T-helper 22 cell (primary cell): ENCODE measurements around the gene PTPRU.
"Not testable (repeated sequence)": the region's sequence is repeated elsewhere in the genome, so short reads cannot be mapped to it uniquely, and the experiment has no call there.

Source experiments
- DNase-seq: peaks from one replicate; pipeline ENCODE4 v3.0.0-alpha.2; 2020; ENCODE audit warnings: low read depth

Gene PTPRU

GRCh38 chr1:29222260-29222659 is 14.1 kb upstream of the PTPRU start:
- DNase-seq, result not testable (repeated sequence)

GRCh38 chr1:29222686-29223085 is 13.6 kb upstream of the PTPRU start:
- no peak for DNase-seq

- no peak for DNase-seq
Observed at GRCh38 chr1:29223521-29223920, 12.8 kb upstream of the PTPRU start.

- DNase-seq, result no peak
Observed at GRCh38 chr1:29224356-29224837, 11.9 kb upstream of the PTPRU start.

- DNase-seq, result no peak
Observed at GRCh38 chr1:29225361-29225760, 11.0 kb upstream of the PTPRU start.

- no peak for DNase-seq
Observed at GRCh38 chr1:29227511-29227910, 8.8 kb upstream of the PTPRU start.

GRCh38 chr1:29230204-29230552 is 6.1 kb upstream of the PTPRU start:
- no peak for DNase-seq

GRCh38 chr1:29230553-29231378 is 5.6 kb upstream of the PTPRU start, which contains the start of gene MECR:
MECR (minus strand) TSS chr1:29230934; CDS start chr1:29230906, 28 bp downstream.
- DNase-seq, result peak; percentile 85

GRCh38 chr1:29232387-29232786 is 3.9 kb upstream of the PTPRU start:
- no peak for DNase-seq

GRCh38 chr1:29233693-29234092 is 2.6 kb upstream of the PTPRU start:
- no peak for DNase-seq

- no peak for DNase-seq
Observed at GRCh38 chr1:29234471-29234870, 1.9 kb upstream of the PTPRU start.

GRCh38 chr1:29234881-29235280 is 1.4 kb upstream of the PTPRU start:
- not testable (repeated sequence) for DNase-seq

- no peak for DNase-seq
Observed at GRCh38 chr1:29236712-29237128, 398 bp downstream of the PTPRU start.

- DNase-seq, result no peak
Observed at GRCh38 chr1:29237129-29237821, 953 bp downstream of the PTPRU start.

GRCh38 chr1:29237852-29238619 is 1.7 kb downstream of the PTPRU start:
- DNase-seq, result no peak

- DNase-seq, result no peak
Observed at GRCh38 chr1:29238620-29239002, 2.3 kb downstream of the PTPRU start.

GRCh38 chr1:29239142-29239541 is 2.8 kb downstream of the PTPRU start:
- DNase-seq, result no peak

- no peak for DNase-seq
Observed at GRCh38 chr1:29240400-29240837, 4.1 kb downstream of the PTPRU start.

GRCh38 chr1:29240986-29241385 is 4.7 kb downstream of the PTPRU start:
- DNase-seq, result no peak

GRCh38 chr1:29243023-29243870 is 6.9 kb downstream of the PTPRU start:
- DNase-seq, result no peak

GRCh38 chr1:29243871-29244200 is 7.5 kb downstream of the PTPRU start:
- no peak for DNase-seq

GRCh38 chr1:29245261-29245660 is 8.9 kb downstream of the PTPRU start:
- DNase-seq, result no peak
